Hepatocyte (in vitro differentiated cells): ENCODE measurements around the gene ABLIM1. TPM values are rescaled to one million over a fixed set of nuclear protein-coding genes. Genes with fewer than 3 reads are reported as not detected.

ENCODE experiments used
- DNase-seq: peaks from one replicate; pipeline ENCODE4 v3.0.0-alpha.2; 2016; ENCODE audit warnings: low spot score
- H2AFZ ChIP-seq: fragments of 200-600 bp; sonication (generic); 2 replicates; pipeline ENCODE4 v1.6.0; 2016; ENCODE audit warnings: antibody characterized with exemption, mild to moderate bottlenecking
- H3K27ac ChIP-seq: fragments of 200-600 bp; sonication (generic); 2 replicates; pipeline ENCODE4 v1.5.1; 2016; ENCODE audit warnings: mild to moderate bottlenecking
- H3K27me3 ChIP-seq: fragments of 200-600 bp; sonication (generic); 2 replicates; pipeline ENCODE4 v1.6.1; 2016
- H3K36me3 ChIP-seq: fragments of 200-600 bp; sonication (generic); replicated peaks from 2 replicates; pipeline ENCODE4 v1.5.1; 2016; ENCODE audit warnings: low read depth; ENCODE audit not compliant: insufficient read depth
- H3K4me1 ChIP-seq: fragments of 200-600 bp; sonication (generic); 2 replicates; pipeline ENCODE4 v1.5.1; 2016; ENCODE audit warnings: mild to moderate bottlenecking, moderate library complexity; ENCODE audit not compliant: insufficient read depth
- H3K4me2 ChIP-seq: fragments of 200-600 bp; sonication (generic); 2 replicates; pipeline ENCODE4 v1.6.0; 2016
- H3K4me3 ChIP-seq: fragments of 200-600 bp; sonication (generic); 2 replicates; pipeline ENCODE4 v1.5.1; 2016; ENCODE audit warnings: mild to moderate bottlenecking
- H3K79me2 ChIP-seq: fragments of 200-600 bp; sonication (generic); 2 replicates; pipeline ENCODE4 v1.6.0; 2017; ENCODE audit warnings: mild to moderate bottlenecking
- H3K9me2 ChIP-seq: fragments of 200-600 bp; sonication (generic); replicated peaks from 2 replicates; pipeline ENCODE4 v1.6.0; 2017; ENCODE audit warnings: mild to moderate bottlenecking; ENCODE audit not compliant: insufficient read depth
- H3K9me3 ChIP-seq: fragments of 200-600 bp; sonication (generic); 2 replicates; pipeline ENCODE4 v1.5.1; 2016; ENCODE audit warnings: low read depth, mild to moderate bottlenecking
- H4K20me1 ChIP-seq: fragments of 200-600 bp; sonication (generic); 2 replicates; pipeline ENCODE4 v1.6.0; 2016; ENCODE audit warnings: mild to moderate bottlenecking; ENCODE audit not compliant: insufficient read depth, poor library complexity, severe bottlenecking
- EZH2 ChIP-seq: fragments of 200-600 bp; sonication (generic); IDR thresholded peaks from 2 replicates; pipeline ENCODE4 v1.6.1; 2016; ENCODE audit warnings: antibody characterized with exemption, mild to moderate bottlenecking, borderline replicate concordance
- EZH2phosphoT487 ChIP-seq: fragments of 200-600 bp; sonication (generic); IDR thresholded peaks from one replicate; pipeline ENCODE4 v1.6.1; 2018; ENCODE audit warnings: antibody characterized with exemption, mild to moderate bottlenecking, low read depth, moderate library complexity; ENCODE audit not compliant: unreplicated experiment, severe bottlenecking
- WGBS: methylation state at CpG from one replicate; pipeline ENCODE4 v1.1.6; 2016; ENCODE audit warnings: low lambda C conversion rate; ENCODE audit errors: missing lambda C conversion rate; 5-methylcytosine and 5-hydroxymethylcytosine counted together
- polyA plus RNA-seq: library from polyadenylated mRNA; unstranded; fragments of >200 nt; fragmentation: Nextera tagmentation; extraction: Ambion mirVana; gene quantifications from 2 replicates; pipeline ENCODE4 v1.2.1, GENCODE V29; 2016
- total RNA-seq: library from RNA; depleted of rRNA; stranded (reverse); fragments of >200 nt; gene quantifications from 2 replicates; pipeline ENCODE4 v1.2.3, GENCODE V29; 2014
- TF ChIP-seq, protein P1 (sequence below): fragments of 200-600 bp; sonication (generic); IDR thresholded peaks from 2 replicates; pipeline ENCODE4 v1.5.1; 2016; ENCODE audit warnings: antibody characterized with exemption, mild to moderate bottlenecking; ENCODE audit not compliant: poor library complexity

ABLIM1 gene
- total and polyA plus RNA-seq, 2 experiments from 2014 or later = 20.8 to 31.6 TPM

DNA sequence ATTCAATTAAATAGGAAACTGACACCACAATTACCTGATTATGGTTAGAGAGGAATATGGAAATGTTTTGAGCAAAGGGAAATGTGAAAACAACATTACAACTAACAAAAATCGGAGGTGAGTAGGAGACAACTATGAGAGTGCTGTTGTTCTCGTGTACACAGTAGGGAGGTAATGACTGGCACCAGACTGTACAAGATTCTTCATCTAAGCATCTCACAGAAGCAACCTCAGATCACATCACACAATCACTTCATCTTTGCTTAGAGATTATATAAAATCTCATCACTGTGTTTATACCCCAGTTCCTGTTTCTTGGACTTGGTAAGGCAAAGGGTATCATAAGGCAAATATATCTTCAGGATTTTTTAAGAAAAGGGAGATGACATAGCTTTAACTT is 14.9 kb downstream of the ABLIM1 start:
- no peaks in the 10 kb centered on the region for H3K27me3 ChIP-seq
- no peak for TF ChIP-seq EZH2
- TF ChIP-seq, protein P1, sequence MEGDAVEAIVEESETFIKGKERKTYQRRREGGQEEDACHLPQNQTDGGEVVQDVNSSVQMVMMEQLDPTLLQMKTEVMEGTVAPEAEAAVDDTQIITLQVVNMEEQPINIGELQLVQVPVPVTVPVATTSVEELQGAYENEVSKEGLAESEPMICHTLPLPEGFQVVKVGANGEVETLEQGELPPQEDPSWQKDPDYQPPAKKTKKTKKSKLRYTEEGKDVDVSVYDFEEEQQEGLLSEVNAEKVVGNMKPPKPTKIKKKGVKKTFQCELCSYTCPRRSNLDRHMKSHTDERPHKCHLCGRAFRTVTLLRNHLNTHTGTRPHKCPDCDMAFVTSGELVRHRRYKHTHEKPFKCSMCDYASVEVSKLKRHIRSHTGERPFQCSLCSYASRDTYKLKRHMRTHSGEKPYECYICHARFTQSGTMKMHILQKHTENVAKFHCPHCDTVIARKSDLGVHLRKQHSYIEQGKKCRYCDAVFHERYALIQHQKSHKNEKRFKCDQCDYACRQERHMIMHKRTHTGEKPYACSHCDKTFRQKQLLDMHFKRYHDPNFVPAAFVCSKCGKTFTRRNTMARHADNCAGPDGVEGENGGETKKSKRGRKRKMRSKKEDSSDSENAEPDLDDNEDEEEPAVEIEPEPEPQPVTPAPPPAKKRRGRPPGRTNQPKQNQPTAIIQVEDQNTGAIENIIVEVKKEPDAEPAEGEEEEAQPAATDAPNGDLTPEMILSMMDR = no peak
- no peak for TF ChIP-seq EZH2phosphoT487
- H3K9me3 ChIP-seq = no peaks in the 10 kb centered on the region
- 85% methylated on average over 2 of the region's 2 CpGs for WGBS
- H3K4me2 ChIP-seq = no peak overlapping the region
- no peak overlapping the region for H2AFZ ChIP-seq
- H4K20me1 ChIP-seq = no peaks in the 10 kb centered on the region
- H3K9me2 ChIP-seq = no peaks in the 10 kb centered on the region
- no peak overlapping the region for H3K4me3 ChIP-seq
- DNase-seq = no peak
- H3K4me1 ChIP-seq = peaks cover 9% of the 10 kb centered on the region
- H3K36me3 ChIP-seq = no peaks in the 10 kb centered on the region
- peaks cover 5% of the 10 kb centered on the region for H3K79me2 ChIP-seq
- no peak overlapping the region for H3K27ac ChIP-seq

DNA sequence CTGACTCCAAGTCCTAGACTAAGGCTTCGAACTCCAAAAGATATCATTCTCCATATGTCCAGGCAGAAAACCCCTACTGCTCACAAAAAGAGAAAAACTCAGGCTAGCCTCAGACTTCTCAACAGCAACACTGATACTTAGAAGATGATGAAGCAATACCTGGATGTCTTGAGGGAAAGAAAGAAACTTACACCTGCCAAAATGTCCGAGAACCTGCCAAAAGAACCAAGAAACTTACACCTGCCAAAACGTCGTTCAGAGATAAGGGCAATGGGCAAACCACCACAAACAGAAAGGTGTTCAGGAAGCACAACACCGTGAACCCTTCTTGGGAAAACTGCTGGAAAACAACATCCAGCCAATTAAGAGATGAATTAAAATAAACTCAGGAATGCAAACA is 15.3 kb downstream of the ABLIM1 start:
- WGBS = 85% methylated on average over 5 of the region's 5 CpGs

DNA sequence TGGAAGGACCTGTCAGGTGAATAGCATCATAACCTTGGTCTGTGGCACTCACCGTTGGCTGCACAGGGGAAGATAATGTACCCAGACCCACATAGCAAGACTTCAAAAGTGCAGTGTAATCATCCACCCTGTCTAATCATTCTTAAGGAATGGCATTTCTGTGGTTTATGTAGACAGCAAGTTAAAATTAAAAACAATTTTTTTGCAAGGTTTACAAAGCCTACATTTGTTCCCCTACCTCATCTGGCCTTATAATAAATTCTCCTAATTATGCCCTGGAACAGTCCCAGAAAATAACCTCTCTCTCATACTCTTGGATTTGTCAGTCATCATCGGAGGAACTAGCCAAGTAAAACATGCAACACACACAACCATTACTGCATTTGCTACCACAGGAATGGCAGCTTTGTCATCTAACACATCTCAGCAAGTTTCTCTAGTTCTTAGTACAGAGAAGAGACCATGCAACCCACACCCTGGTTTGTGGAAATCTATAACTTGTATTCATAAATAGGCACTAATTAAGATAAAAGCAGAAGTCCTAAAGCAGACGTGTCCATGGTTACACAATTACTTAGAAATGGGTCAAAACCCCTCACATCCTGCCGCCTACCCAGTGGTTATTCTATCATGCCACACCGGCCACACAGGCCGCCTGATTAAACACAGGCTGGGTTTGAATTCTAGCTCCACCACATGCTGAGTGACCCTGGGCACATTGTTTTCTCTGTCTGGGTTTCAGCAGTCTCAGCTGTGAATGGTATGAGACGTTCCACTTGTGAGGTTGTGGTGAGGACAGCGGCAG is 19.1 kb downstream of the ABLIM1 start:
- Histone ChIP-seq H3K27me3 (no peaks in the 10 kb centered on the region), H3K4me1 (peaks cover 7% of the 10 kb centered on the region), H2AFZ (no peak overlapping the region), H3K4me2 (no peak overlapping the region), H3K9me3 (no peaks in the 10 kb centered on the region), H3K79me2 (peaks cover 2% of the 10 kb centered on the region), H4K20me1 (no peaks in the 10 kb centered on the region), H3K27ac (no peak overlapping the region), H3K9me2 (no peaks in the 10 kb centered on the region), H3K4me3 (no peak overlapping the region), H3K36me3 (no peaks in the 10 kb centered on the region)
- DNase-seq = no peak
- 80% methylated on average over 8 of the region's 8 CpGs for WGBS
- TF ChIP-seq EZH2phosphoT487 (no peak), EZH2 (no peak)
- TF ChIP-seq, protein P1 = no peak

More for the DNA sequence above, 15.3 kb downstream of the ABLIM1 start:
- Histone ChIP-seq H3K79me2 (peaks cover 5% of the 10 kb centered on the region), H3K9me3 (no peaks in the 10 kb centered on the region), H4K20me1 (no peaks in the 10 kb centered on the region), H3K27ac (no peak overlapping the region), H2AFZ (no peak overlapping the region), H3K36me3 (no peaks in the 10 kb centered on the region), H3K4me3 (no peak overlapping the region), H3K27me3 (no peaks in the 10 kb centered on the region), H3K4me2 (no peak overlapping the region), H3K9me2 (no peaks in the 10 kb centered on the region), H3K4me1 (peaks cover 8% of the 10 kb centered on the region)
- no peak for TF ChIP-seq EZH2phosphoT487
- no peak for DNase-seq

DNA sequence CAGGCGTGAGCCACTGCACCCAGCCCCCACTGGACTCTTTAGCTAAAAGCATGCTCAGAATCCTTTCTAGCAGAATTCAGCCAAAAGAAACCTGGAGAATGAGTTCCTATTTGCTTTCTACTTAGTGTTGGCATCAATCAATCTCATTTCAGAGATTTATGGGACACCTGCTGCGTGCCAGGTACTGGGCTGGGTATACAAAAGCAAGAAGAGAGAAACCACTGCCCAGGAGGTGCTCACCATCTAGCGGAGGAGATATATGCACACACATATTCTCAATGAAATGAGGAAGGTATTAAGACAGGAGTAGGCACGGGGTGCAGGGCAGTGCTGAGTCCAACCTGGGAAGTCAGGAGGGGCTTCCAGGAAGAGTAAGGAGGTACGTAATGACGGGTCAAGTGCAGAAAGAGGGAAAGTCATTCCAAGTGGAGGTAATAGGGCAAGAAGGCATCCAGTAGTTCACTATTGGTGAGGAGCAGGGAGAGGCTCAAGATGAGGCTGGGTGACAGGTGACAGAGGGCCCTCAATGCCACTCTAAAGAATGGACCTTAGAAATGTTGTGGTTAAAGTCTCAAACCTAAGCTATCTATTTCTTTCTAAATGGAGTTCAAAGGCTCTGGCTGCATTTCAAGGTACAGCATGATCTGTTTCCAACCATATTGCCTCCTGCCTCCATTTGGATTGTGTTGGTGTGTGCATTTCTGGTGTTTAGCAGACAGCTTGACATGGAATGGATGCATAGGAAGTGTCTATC is 22.1 kb downstream of the ABLIM1 start:
- H3K9me3 ChIP-seq = no peaks in the 10 kb centered on the region
- no peak overlapping the region for H3K27ac ChIP-seq
- H3K36me3 ChIP-seq = no peaks in the 10 kb centered on the region
- no peak overlapping the region for H2AFZ ChIP-seq
- no peak overlapping the region for H3K4me2 ChIP-seq
- no peak overlapping the region for H3K4me3 ChIP-seq
- H3K9me2 ChIP-seq = no peaks in the 10 kb centered on the region
- DNase-seq = no peak
- no peak for TF ChIP-seq EZH2phosphoT487
- TF ChIP-seq, protein P1 = no peak
- no peak for TF ChIP-seq EZH2
- peaks cover 22% of the 10 kb centered on the region for H3K4me1 ChIP-seq
- H3K27me3 ChIP-seq = no peaks in the 10 kb centered on the region
- 94% methylated on average over 6 of the region's 6 CpGs for WGBS
- no peaks in the 10 kb centered on the region for H3K79me2 ChIP-seq
- H4K20me1 ChIP-seq = no peaks in the 10 kb centered on the region
